Measurements from ENCODE around the gene OSBPL7.

Gene OSBPL7

DNA sequence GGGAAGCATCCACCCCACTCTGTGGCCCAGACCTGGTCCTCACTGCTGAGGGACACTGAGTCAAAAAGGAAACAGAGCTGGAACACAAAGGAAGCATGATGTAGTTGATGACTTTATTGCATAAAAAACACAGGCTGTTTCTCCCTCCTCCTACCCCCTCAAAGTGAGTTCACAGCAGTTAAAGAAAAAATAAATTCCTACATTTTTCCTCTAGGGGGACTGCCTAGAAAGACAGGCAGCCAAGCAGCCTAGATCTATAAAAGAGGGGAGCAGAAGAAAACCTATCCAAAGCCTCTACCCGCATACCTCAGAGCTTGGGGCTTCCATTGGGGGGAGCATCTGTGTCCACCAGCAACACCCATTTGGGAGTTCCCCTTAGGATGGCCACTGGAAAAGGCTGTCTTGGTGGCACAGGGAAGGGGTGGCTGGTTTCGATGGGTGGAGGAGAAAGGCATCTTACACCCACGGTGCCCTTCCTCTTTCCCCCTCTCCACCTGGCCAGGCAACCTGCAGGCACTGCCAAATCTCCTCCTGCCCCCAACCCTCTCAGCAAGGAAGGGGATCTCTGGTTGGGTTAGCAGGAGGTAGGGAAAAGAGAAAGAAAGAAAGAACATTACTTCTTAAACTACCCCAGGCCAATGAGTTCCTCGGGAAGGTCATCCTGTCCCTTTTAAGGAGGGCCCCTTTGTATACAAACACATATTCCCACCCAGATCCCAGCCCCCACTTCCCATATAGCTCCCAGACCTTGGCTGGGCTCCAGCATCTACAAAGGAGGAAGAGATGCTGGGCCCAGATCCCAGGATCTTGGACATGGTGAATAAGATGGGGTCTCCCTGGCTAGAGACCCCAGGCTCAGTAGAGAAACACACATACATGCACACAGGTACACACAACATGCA is 23.5 kb upstream of the OSBPL7 start:
- no peaks in the 10 kb centered on the region for H3K9me3 ChIP-seq (ENCODE audit: control insufficient read depth, low read length)
- H3K4me1 ChIP-seq (ENCODE audit: control insufficient read depth, insufficient read depth, low read length), result peaks cover 4% of the 10 kb centered on the region
- DNase-seq (ENCODE audit: low read depth), result peak; percentile 36
- no peak overlapping the region for H3K4me3 ChIP-seq (ENCODE audit: low read length)
- peaks cover 47% of the 10 kb centered on the region for H3K27me3 ChIP-seq (replicated peaks; ENCODE audit: control insufficient read depth, insufficient read depth, low read length)
- no peak overlapping the region for H3K9ac ChIP-seq (ENCODE audit: low read length)
- no peaks in the 10 kb centered on the region for H3K36me3 ChIP-seq (ENCODE audit: control insufficient read depth, insufficient read depth, low read length, severe bottlenecking)

DNA sequence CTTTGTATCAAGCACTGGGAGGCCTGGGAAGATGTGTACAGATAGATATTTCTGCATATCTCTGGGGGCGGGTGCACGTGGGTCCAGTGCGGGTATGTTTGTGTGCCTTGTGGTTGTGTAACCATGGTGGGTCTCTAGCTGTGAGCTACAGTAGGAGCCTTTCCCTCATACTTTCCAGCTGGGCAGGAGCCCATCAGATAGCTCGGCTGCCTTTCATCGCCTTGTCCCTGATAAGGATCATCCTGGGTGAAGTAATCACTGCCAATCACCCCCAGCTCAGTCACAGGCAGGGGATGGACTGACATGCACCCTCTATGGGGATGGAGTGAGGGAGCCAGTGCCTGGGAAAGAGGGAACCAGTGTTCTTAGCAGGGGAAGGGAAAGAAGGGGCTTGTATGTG is 22.6 kb upstream of the OSBPL7 start:
- H3K4me1 ChIP-seq (ENCODE audit: control insufficient read depth, insufficient read depth, low read length), result peaks cover 11% of the 10 kb centered on the region
- no peaks in the 10 kb centered on the region for H3K9me3 ChIP-seq (ENCODE audit: control insufficient read depth, low read length)
- H3K27me3 ChIP-seq (replicated peaks; ENCODE audit: control insufficient read depth, insufficient read depth, low read length), result peaks cover 41% of the 10 kb centered on the region
- DNase-seq (ENCODE audit: low read depth), result no peak
- no peak overlapping the region for H3K9ac ChIP-seq (ENCODE audit: low read length)
- H3K4me3 ChIP-seq (ENCODE audit: low read length), result no peak overlapping the region
- no peaks in the 10 kb centered on the region for H3K36me3 ChIP-seq (ENCODE audit: control insufficient read depth, insufficient read depth, low read length, severe bottlenecking)

DNA sequence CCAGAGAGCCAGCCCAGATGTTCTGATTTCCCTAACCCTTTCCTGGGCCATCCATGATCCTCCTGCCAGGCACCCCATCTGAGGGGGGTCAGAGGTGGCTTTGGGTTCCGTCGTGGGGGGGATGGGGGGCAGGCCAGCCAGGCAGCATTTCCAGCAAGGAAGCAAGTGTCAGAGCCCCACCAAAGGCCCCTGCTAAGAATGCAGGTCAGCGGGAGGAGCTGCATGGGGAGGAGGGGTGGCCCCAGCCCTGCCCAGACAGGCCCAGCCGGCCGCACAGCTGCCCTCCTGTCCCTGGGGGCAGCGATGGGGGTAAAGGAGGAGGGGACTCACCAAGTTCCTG is 21.8 kb upstream of the OSBPL7 start:
- Histone ChIP-seq H3K36me3 (ENCODE audit: control insufficient read depth, insufficient read depth, low read length, severe bottlenecking) (peaks cover 4% of the 10 kb centered on the region), H3K27me3 (replicated peaks; ENCODE audit: control insufficient read depth, insufficient read depth, low read length) (peaks cover 34% of the 10 kb centered on the region), H3K9me3 (ENCODE audit: control insufficient read depth, low read length) (no peaks in the 10 kb centered on the region), H3K4me1 (ENCODE audit: control insufficient read depth, insufficient read depth, low read length) (peaks cover 20% of the 10 kb centered on the region), H3K4me3 (ENCODE audit: low read length) (no peak overlapping the region), H3K9ac (ENCODE audit: low read length) (no peak overlapping the region)
- DNase-seq (ENCODE audit: low read depth), result no peak

DNA sequence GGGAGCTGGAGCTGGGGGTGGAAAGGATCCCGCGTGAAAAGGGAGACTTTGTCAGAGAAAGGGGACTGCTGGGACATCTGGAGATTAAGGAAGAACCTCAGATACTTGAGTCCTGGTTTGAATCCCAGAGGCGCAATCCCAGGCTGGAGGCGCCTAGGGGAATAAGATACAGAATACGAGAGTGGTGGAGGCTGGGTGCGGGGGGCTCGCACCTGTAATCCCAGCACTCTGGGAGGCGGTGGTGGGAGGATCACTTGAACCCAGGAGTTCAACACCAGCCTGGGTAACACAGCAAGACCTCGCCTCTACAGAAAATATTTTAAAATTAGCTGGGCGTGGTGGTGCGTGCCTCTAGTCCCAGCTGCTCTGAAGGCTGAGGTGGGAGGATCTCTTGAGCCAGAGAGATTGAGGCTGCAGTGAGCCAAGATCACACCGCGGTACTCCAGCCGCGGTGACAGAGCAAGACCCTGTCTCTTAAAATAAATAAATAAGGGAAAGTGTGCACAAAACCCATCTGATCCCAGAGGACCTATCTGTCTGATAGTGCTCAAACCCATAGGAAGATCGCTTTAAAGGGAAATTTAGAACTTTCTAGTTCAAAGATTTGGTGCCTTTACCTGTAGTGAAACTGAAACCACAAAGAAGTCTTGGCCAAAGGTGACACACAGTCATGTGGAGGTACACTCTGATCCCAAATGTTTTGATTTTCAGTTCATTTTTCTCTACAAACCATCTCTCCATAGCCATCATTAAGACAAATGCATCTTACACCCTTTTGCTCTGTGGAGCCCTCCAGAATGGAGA is 20.1 kb upstream of the OSBPL7 start:
- Histone ChIP-seq H3K4me1 (ENCODE audit: control insufficient read depth, insufficient read depth, low read length) (peaks cover 37% of the 10 kb centered on the region), H3K9ac (ENCODE audit: low read length) (peak overlapping the region; percentile 94), H3K27me3 (replicated peaks; ENCODE audit: control insufficient read depth, insufficient read depth, low read length) (peaks cover 18% of the 10 kb centered on the region), H3K9me3 (ENCODE audit: control insufficient read depth, low read length) (no peaks in the 10 kb centered on the region), H3K36me3 (ENCODE audit: control insufficient read depth, insufficient read depth, low read length, severe bottlenecking) (peaks cover 7% of the 10 kb centered on the region), H3K4me3 (ENCODE audit: low read length) (peak overlapping the region; percentile 80)
- no peak for DNase-seq (ENCODE audit: low read depth)

DNA sequence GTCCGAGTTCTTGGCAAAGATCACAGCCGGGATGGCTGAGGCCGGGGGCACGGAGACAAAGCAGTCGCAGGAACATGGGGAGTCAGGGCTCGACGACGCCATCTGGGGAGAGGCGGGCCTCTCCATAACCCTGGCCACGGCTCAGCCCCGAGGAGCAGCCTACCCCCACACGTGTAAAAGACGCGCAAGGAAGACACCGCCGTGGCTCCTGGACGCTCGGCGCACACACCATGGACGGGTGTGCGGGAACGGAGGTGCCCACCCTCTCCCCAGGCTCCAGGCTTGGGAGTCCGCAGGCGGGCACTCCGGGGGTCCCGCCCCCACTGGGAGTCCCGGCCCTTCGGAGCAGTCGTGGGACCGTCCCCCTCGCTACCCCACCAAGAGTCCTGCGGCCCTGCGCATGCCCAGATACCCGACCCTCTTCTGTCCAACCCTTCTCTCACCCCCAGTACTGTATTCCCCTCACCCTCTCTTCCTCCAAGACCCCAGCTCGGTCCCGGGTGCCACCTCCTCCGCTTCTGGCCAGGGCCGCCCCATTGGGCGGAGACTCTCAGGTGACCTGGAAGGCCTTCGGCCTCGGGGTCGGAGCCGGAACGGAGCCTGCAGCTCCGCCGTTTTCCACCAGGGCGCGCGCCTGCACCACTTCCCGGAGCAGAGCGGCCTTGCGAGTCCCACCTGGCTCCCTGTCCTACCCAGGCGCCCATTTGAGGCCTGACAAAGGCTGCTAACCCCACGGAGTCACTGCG is 19.3 kb upstream of the OSBPL7 start, which contains the start of gene SCRN2:
Gene SCRN2, minus strand, starts transcription at position 532 of the 746 bp plus-strand sequence. Its CDS starts 430 bp downstream, at position 102.
- peak; percentile 91 for DNase-seq (ENCODE audit: low read depth)
- peaks cover 44% of the 10 kb centered on the region for H3K4me1 ChIP-seq (ENCODE audit: control insufficient read depth, insufficient read depth, low read length)
- peak within 1 kb of the TSS; percentile 80 for H3K4me3 ChIP-seq (ENCODE audit: low read length)
- no peaks in the 10 kb centered on the region for H3K9me3 ChIP-seq (ENCODE audit: control insufficient read depth, low read length)
- H3K27me3 ChIP-seq (replicated peaks; ENCODE audit: control insufficient read depth, insufficient read depth, low read length), result peaks cover 10% of the 10 kb centered on the region
- peak within 1 kb of the TSS; percentile 94 for H3K9ac ChIP-seq (ENCODE audit: low read length)
- peaks cover 12% of the 10 kb centered on the region for H3K36me3 ChIP-seq (ENCODE audit: control insufficient read depth, insufficient read depth, low read length, severe bottlenecking)

DNA sequence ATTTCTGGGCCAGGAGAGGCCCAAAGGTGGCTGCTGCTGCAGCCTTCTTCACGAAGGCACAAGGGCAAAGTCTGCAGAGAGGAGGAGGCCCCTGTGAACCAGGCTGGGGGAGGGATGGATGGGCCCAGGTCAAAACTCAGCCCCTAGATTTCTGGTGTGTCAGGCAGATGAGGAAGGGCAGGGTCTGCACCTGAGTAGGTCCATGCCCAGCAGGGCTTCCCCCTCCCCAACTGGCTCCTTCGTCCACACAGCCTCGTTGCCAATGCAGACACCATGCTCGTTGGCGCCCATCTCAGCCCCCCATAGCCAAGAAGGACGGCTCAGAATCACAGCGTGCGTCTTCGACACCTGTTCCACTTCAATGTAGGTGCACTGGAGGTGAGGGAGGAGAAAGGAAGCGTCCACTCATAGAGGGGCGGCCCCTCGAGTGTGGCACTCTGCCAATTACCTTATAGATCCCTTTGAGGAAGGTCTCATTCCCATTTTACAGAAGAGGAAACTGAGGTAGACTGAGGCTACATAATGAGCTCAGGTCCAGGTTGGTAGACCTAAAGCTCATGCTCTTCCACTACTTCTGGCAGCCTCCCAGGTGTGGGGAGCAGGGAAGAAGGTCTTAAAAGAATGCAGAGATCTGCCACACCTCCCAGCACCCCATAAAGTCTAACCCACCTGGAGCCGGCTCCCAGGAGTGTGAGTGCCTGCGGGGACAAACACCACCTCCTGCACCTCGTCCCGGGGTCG is 18.6 kb upstream of the OSBPL7 start:
- Histone ChIP-seq H3K36me3 (ENCODE audit: control insufficient read depth, insufficient read depth, low read length, severe bottlenecking) (peaks cover 19% of the 10 kb centered on the region), H3K27me3 (replicated peaks; ENCODE audit: control insufficient read depth, insufficient read depth, low read length) (peaks cover 3% of the 10 kb centered on the region), H3K9me3 (ENCODE audit: control insufficient read depth, low read length) (no peaks in the 10 kb centered on the region), H3K9ac (ENCODE audit: low read length) (peak overlapping the region; percentile 94), H3K4me1 (ENCODE audit: control insufficient read depth, insufficient read depth, low read length) (peaks cover 51% of the 10 kb centered on the region), H3K4me3 (ENCODE audit: low read length) (peak overlapping the region; percentile 80)
- DNase-seq (ENCODE audit: low read depth), result no peak

DNA sequence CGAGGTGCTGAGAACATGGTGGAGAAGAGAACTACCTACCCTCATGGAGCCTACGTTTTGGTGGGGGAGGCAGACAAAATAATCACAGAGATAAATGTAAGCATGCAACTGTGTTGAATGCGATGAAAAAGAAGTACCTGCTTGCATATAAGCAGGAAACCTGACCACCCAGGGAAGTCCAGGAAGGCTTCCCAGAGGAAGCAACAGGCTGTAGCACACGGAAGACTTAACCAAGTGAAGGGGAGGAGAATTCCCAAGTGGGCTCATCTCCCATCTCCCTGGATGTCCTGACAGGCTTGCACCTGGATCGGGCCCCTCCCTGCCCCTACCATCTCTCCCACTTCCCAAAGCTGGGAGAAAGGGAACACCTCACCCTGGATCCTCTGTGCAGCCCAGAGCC is 17.5 kb upstream of the OSBPL7 start:
- Histone ChIP-seq H3K4me1 (ENCODE audit: control insufficient read depth, insufficient read depth, low read length) (peaks cover 52% of the 10 kb centered on the region), H3K27me3 (replicated peaks; ENCODE audit: control insufficient read depth, insufficient read depth, low read length) (no peaks in the 10 kb centered on the region), H3K9me3 (ENCODE audit: control insufficient read depth, low read length) (no peaks in the 10 kb centered on the region), H3K4me3 (ENCODE audit: low read length) (peak overlapping the region; percentile 80), H3K36me3 (ENCODE audit: control insufficient read depth, insufficient read depth, low read length, severe bottlenecking) (peaks cover 27% of the 10 kb centered on the region), H3K9ac (ENCODE audit: low read length) (peak overlapping the region; percentile 94)
- DNase-seq (ENCODE audit: low read depth), result no peak

DNA sequence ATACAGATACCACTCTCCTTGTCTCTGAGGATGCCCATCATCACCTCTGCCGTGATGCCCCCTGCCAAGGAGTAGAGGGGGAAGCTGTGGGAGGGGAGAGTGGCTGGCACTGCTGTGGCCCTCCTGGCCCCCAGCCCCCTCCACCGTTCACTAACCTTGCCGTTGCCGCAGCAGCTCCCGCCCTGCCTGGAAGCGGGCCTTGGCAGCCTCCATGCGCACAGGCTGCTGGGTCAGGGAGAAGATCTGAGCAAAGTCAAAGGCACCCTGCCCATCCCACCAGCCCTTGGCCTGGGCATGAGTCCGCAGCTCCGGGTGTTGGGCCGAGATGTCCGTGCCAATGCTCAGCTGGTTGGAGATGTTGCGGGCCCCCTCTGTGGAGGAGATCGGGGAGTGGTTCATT is 17.0 kb upstream of the OSBPL7 start:
- H3K27me3 ChIP-seq (replicated peaks; ENCODE audit: control insufficient read depth, insufficient read depth, low read length), result no peaks in the 10 kb centered on the region
- peak overlapping the region; percentile 94 for H3K9ac ChIP-seq (ENCODE audit: low read length)
- H3K36me3 ChIP-seq (ENCODE audit: control insufficient read depth, insufficient read depth, low read length, severe bottlenecking), result peaks cover 27% of the 10 kb centered on the region
- peaks cover 52% of the 10 kb centered on the region for H3K4me1 ChIP-seq (ENCODE audit: control insufficient read depth, insufficient read depth, low read length)
- no peaks in the 10 kb centered on the region for H3K9me3 ChIP-seq (ENCODE audit: control insufficient read depth, low read length)
- no peak for DNase-seq (ENCODE audit: low read depth)
- peak overlapping the region; percentile 80 for H3K4me3 ChIP-seq (ENCODE audit: low read length)

DNA sequence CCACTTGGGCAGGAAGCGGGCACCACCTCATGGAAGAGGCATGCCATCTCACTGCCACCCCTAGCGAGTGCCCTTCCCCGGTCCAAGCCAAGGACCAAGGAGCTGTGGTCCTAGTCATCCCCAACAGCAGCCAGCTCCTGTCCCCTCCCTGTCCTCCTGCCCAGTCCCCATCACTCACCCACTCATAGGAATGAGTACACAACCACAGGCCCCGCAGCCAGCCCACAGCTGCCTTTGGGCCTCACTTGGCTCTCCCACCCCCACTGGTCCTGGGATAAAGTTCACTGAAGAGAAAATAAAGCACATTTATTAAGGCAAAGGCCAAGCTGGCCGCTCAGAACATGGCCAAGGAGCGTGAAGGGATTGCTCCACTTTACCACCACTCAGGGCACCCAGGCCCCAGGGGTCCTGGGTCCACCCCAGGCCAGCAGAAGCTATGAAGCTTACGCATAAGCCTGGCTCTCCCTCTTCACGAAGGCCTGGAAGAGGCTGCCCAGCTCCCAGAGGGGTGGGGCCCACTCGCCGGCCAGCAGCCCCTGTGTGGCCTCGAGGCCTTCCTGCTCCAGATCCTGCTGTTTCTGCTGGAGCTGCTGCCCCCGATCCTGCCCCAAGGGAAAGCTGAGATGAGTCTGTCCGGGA is 15.9 kb upstream of the OSBPL7 start:
- no peaks in the 10 kb centered on the region for H3K9me3 ChIP-seq (ENCODE audit: control insufficient read depth, low read length)
- peaks cover 27% of the 10 kb centered on the region for H3K36me3 ChIP-seq (ENCODE audit: control insufficient read depth, insufficient read depth, low read length, severe bottlenecking)
- H3K4me3 ChIP-seq (ENCODE audit: low read length), result peak overlapping the region; percentile 80
- no peaks in the 10 kb centered on the region for H3K27me3 ChIP-seq (replicated peaks; ENCODE audit: control insufficient read depth, insufficient read depth, low read length)
- peak overlapping the region; percentile 94 for H3K9ac ChIP-seq (ENCODE audit: low read length)
- no peak for DNase-seq (ENCODE audit: low read depth)
- peaks cover 52% of the 10 kb centered on the region for H3K4me1 ChIP-seq (ENCODE audit: control insufficient read depth, insufficient read depth, low read length)

DNA sequence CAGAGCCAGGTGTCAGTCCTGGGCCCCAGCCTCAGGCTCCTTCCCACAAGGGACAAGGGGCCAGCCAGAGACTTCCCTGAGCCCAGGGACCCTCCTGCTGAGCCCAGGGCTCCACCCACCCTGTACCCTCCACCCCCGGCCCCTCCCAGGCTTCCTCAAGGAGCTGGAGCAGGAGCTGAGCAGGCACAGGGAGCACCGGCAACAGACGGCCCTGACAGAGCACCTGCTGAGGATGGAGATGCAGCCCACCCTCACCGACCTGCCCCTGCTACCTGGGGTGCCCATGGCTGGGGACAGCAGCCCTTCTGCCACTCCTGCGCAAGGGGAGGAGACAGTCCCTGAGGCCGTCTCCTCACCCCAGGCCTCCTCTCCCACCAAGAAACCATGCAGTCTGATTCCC is 15.0 kb upstream of the OSBPL7 start:
- Histone ChIP-seq H3K9me3 (ENCODE audit: control insufficient read depth, low read length) (no peaks in the 10 kb centered on the region), H3K36me3 (ENCODE audit: control insufficient read depth, insufficient read depth, low read length, severe bottlenecking) (peaks cover 27% of the 10 kb centered on the region), H3K4me1 (ENCODE audit: control insufficient read depth, insufficient read depth, low read length) (peaks cover 57% of the 10 kb centered on the region), H3K4me3 (ENCODE audit: low read length) (peak overlapping the region; percentile 61), H3K27me3 (replicated peaks; ENCODE audit: control insufficient read depth, insufficient read depth, low read length) (no peaks in the 10 kb centered on the region), H3K9ac (ENCODE audit: low read length) (peak overlapping the region; percentile 94)
- DNase-seq (ENCODE audit: low read depth), result no peak

Data from adipocyte (in vitro differentiated cells).